HG02870 (cell line): ENCODE data around the gene KLHL29.

Experiments
- ATAC-seq: cut with Tn5 transposase; IDR thresholded peaks from one replicate; pipeline ENCODE4 v1.9.1; 2021; ENCODE audit warnings: mild to moderate bottlenecking, moderate library complexity; ENCODE audit not compliant: unreplicated experiment

The KLHL29 gene

GRCh38 chr2:23664066-23664788 is 279.2 kb downstream of the KLHL29 start:
- no peak for ATAC-seq

- ATAC-seq, result no peak
These were observed 281.4 kb downstream of the KLHL29 start for GRCh38 chr2:23666241-23666979.

- ATAC-seq, result no peak
These were observed 282.0 kb downstream of the KLHL29 start for GRCh38 chr2:23666980-23667357.

- ATAC-seq, result no peak
These were observed 283.9 kb downstream of the KLHL29 start for GRCh38 chr2:23668756-23669304.

- ATAC-seq, result no peak
These were observed 284.6 kb downstream of the KLHL29 start for GRCh38 chr2:23669413-23670244.

- no peak for ATAC-seq
These were observed 285.2 kb downstream of the KLHL29 start for GRCh38 chr2:23670245-23670592.

- no peak for ATAC-seq
These were observed 288.1 kb downstream of the KLHL29 start for GRCh38 chr2:23673082-23673481.

GRCh38 chr2:23673830-23674679 is 289.1 kb downstream of the KLHL29 start:
- ATAC-seq, result no peak

- no peak for ATAC-seq
These were observed 290.5 kb downstream of the KLHL29 start for GRCh38 chr2:23675506-23675905.

- no peak for ATAC-seq
These were observed 292.9 kb downstream of the KLHL29 start for GRCh38 chr2:23677836-23678235.

GRCh38 chr2:23679044-23679443 is 294.1 kb downstream of the KLHL29 start:
- ATAC-seq, result no peak

- no peak for ATAC-seq
These were observed 296.0 kb downstream of the KLHL29 start for GRCh38 chr2:23680951-23681350.

- no peak for ATAC-seq
These were observed 296.6 kb downstream of the KLHL29 start for GRCh38 chr2:23681356-23682140.

- no peak for ATAC-seq
These were observed 297.5 kb downstream of the KLHL29 start for GRCh38 chr2:23682481-23682880.

GRCh38 chr2:23683001-23683400 is 298.0 kb downstream of the KLHL29 start:
- no peak for ATAC-seq

- no peak for ATAC-seq
These were observed 299.6 kb downstream of the KLHL29 start for GRCh38 chr2:23684395-23685176.

- ATAC-seq, result no peak
These were observed 300.2 kb downstream of the KLHL29 start for GRCh38 chr2:23685181-23685580.

- no peak for ATAC-seq
These were observed 300.7 kb downstream of the KLHL29 start for GRCh38 chr2:23685706-23686105.
